Activated naive CD4-positive, alpha-beta T cell treated with anti-CD3 and anti-CD28 coated beads, Interleukin-2, amount 50 U/mL, for 24 hours (primary cell): ENCODE measurements around the gene CDC14A.
A peak's percentile ranks its signal among the peaks of the same experiment; 100 is the strongest.

Experiments
- H3K27ac Mint-ChIP-seq: one replicate; pipeline ENCODE4 v1.8.0; 2021; ENCODE audit warnings: mild to moderate bottlenecking, mixed read lengths
- H3K27me3 Mint-ChIP-seq: one replicate; pipeline ENCODE4 v1.8.0; 2021; ENCODE audit warnings: mixed read lengths
- H3K36me3 Mint-ChIP-seq: one replicate; pipeline ENCODE4 v1.8.0; 2021; ENCODE audit warnings: mixed read lengths
- H3K4me1 Mint-ChIP-seq: one replicate; pipeline ENCODE4 v1.8.0; 2021; ENCODE audit warnings: mixed read lengths
- H3K4me3 Mint-ChIP-seq: one replicate; pipeline ENCODE4 v1.8.0; 2021; ENCODE audit warnings: mild to moderate bottlenecking, mixed read lengths
- H3K9me3 Mint-ChIP-seq: one replicate; pipeline ENCODE4 v1.8.0; 2021; ENCODE audit warnings: mixed read lengths

Gene CDC14A, protein sequence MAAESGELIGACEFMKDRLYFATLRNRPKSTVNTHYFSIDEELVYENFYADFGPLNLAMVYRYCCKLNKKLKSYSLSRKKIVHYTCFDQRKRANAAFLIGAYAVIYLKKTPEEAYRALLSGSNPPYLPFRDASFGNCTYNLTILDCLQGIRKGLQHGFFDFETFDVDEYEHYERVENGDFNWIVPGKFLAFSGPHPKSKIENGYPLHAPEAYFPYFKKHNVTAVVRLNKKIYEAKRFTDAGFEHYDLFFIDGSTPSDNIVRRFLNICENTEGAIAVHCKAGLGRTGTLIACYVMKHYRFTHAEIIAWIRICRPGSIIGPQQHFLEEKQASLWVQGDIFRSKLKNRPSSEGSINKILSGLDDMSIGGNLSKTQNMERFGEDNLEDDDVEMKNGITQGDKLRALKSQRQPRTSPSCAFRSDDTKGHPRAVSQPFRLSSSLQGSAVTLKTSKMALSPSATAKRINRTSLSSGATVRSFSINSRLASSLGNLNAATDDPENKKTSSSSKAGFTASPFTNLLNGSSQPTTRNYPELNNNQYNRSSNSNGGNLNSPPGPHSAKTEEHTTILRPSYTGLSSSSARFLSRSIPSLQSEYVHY

DNA sequence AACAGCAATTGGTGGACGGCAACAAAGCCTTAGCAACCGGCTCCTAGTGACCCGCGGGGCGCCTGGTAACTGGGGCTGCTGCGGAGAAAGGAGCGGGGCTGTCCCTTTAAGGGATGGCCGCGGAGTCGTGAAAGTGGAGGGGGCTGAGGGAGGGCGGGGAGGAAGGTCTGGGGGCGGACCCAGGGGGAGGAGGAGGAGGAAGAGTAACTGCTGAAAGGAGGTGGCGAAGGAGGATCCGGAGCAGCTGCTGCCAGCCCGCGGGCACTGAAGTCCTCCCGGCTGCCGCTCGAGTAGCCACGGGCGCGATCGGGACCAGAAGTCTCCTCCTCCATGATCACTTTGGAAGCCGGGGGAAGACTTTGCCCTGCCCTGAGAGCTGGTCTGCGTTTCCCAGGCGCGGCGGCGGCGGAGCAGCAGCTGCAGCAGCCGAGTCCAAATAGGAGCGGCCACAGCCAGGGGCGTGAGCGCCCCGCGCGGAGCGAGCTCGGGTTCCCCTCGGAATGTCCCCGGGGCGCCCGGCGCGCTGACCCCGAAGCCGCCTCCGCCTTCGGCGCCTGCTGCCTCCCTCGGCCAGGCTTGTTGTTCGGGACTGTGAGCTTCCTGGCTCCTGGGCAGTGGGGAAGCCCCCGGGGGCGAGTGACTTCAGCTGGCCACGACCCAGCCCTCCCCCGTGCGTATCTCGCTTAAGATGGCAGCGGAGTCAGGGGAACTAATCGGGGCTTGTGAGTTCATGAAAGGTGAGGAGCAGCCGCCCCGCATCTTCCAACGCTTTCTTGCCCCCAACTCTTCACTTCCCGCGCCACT is at the start of gene CDC14A:
Gene CDC14A (plus strand): TSS at position 240 of the 804 bp plus-strand sequence. CDS start 449 bp downstream, at position 689.
- no peaks in the 10 kb centered on the region for H3K27me3 Mint-ChIP-seq
- H3K9me3 Mint-ChIP-seq: no peaks in the 10 kb centered on the region
- peaks cover 45% of the 10 kb centered on the region for H3K4me1 Mint-ChIP-seq
- H3K36me3 Mint-ChIP-seq: peaks cover 6% of the 10 kb centered on the region
- peak within 1 kb of the TSS; percentile 98 for H3K4me3 Mint-ChIP-seq
- H3K27ac Mint-ChIP-seq: peak within 1 kb of the TSS; percentile 96

DNA sequence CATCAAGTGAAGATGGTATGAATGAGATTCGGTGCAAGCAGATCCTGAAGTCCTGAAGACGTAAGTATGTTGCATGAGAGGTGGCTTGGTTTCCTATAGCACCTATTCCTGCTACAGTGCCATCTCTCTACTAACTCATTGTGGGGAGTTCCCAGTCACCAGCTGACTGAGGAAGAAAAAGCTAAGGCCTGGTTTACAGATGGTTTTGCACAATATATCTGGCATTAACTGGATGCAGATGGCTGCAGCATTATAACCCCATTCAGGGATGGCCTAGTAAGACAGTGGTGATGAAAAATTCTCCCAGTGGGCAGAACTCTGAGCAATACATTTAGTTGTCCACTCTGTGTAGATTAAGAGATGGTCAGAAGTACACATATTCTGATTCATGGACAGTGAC is 49.6 kb upstream of the CDC14A start:
- no peaks in the 10 kb centered on the region for H3K9me3 Mint-ChIP-seq
- no peaks in the 10 kb centered on the region for H3K27me3 Mint-ChIP-seq
- H3K4me1 Mint-ChIP-seq: peaks cover 13% of the 10 kb centered on the region
- H3K36me3 Mint-ChIP-seq: peaks cover 1% of the 10 kb centered on the region
- H3K27ac Mint-ChIP-seq: no peak overlapping the region
- no peak overlapping the region for H3K4me3 Mint-ChIP-seq

DNA sequence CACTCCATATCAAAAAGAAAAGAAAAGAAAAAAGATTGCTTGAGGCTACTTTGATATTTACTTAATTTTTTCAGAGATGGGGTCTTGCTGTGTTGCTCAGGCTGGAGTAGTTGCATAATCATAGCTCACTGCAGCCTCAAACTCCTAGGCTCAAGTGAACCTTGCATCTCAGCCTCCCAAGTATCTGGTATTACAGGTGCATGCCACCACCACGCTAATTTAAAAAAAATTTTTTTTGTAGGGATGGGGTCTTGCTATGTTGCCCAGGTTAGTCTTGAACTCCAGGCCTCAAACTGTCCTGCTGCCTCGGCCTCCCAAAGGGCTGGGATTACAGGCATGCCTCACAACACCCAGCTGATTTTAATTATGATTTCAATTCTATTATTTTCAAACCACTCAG is 48.1 kb upstream of the CDC14A start:
- Mint-ChIP-seq H3K9me3 (no peaks in the 10 kb centered on the region), H3K27ac (no peak overlapping the region), H3K4me3 (no peak overlapping the region), H3K27me3 (no peaks in the 10 kb centered on the region), H3K4me1 (peaks cover 14% of the 10 kb centered on the region), H3K36me3 (peaks cover 1% of the 10 kb centered on the region)

DNA sequence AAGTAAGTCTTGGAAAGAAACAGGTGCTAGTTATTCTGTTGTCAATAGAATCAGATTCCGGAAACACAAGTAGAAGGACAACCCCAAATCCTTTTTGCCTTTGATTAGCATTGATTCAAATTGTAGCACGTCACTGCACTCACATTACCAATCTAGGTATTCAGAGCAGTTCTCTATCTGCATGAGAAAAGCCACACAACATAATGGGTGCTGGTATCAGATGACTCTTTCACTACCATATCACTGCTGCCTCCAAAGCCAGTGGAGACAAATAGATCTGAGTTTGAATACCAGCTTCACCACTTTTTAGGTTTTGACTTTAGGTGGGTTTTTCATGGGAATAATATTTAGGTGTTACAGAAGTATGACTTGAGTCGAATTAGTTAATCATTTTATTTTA is 47.4 kb upstream of the CDC14A start:
- H3K27ac Mint-ChIP-seq: no peak overlapping the region
- no peaks in the 10 kb centered on the region for H3K27me3 Mint-ChIP-seq
- peaks cover 14% of the 10 kb centered on the region for H3K4me1 Mint-ChIP-seq
- peaks cover 2% of the 10 kb centered on the region for H3K9me3 Mint-ChIP-seq
- H3K36me3 Mint-ChIP-seq: peaks cover 4% of the 10 kb centered on the region
- H3K4me3 Mint-ChIP-seq: no peak overlapping the region

DNA sequence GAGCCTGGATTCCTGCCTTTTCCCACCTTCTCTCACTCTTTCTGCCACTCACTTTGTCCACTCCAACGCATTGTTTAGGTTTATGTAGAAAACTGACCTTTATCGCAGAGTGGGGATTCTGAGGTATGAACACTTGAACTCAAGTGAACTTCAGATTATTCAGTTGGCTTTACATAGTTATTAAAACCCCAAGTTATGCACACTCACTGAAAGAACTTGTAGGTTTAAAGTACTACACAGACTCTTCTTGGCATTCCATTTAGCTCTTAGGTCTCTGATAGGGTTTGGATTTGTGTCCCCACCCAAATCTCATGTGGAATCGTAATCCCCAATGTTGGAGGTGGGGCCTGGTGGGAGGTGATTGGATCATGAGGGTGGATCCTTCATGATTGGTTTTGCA is 46.4 kb upstream of the CDC14A start:
- H3K9me3 Mint-ChIP-seq: peaks cover 5% of the 10 kb centered on the region

DNA sequence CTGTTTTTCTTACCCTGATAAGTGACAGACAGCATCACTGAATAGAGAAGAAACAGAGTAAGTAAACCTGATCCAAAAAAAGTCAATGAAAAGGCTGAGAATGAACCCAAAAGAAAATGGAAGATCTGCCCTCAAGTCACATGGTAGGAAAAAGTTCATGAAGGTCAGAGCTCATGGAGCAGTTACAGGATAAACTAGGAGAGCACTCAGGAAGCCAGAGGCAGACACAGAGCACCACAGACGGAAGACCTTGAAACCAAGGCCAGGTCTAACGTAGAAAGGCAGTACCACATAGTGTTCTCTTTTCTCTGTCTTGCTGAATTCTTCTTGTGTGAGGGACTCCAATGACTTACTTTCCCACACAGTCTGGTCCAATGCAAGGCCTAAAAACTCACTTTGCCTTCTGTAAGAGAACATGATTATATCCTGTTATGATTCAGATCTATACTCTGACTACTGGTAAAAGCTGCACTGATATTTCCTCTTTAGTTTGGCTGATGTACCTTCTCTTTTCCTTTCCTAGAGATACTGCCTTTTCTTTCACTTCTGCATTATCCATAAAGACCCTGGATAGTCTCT is 45.5 kb upstream of the CDC14A start:
- peaks cover 14% of the 10 kb centered on the region for H3K4me1 Mint-ChIP-seq
- no peaks in the 10 kb centered on the region for H3K27me3 Mint-ChIP-seq
- H3K4me3 Mint-ChIP-seq: no peak overlapping the region
- peaks cover 5% of the 10 kb centered on the region for H3K9me3 Mint-ChIP-seq
- H3K27ac Mint-ChIP-seq: peak overlapping the region; percentile 46
- H3K36me3 Mint-ChIP-seq: peaks cover 6% of the 10 kb centered on the region

More for the DNA sequence above, 46.4 kb upstream of the CDC14A start:
- no peak overlapping the region for H3K4me3 Mint-ChIP-seq
- no peak overlapping the region for H3K27ac Mint-ChIP-seq
- peaks cover 6% of the 10 kb centered on the region for H3K36me3 Mint-ChIP-seq
- peaks cover 14% of the 10 kb centered on the region for H3K4me1 Mint-ChIP-seq
- H3K27me3 Mint-ChIP-seq: no peaks in the 10 kb centered on the region

DNA sequence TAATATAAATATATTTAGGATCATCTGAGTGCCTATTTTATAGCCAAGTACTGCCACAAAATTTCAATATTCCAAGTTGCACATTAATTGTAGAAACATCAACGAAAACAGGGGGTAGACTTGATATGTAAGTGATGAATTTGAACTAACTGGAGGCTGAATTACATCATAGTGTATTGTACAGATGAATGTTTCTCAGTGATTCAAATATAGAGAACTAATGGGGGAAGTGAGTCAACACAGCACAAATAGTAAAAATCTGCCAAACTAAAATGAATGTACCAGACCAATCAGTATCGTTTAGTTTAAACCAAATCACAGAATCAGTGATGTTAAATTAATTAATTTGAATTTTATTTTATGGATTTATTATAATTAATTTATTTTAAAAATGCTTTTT is 43.5 kb upstream of the CDC14A start:
- peaks cover 5% of the 10 kb centered on the region for H3K36me3 Mint-ChIP-seq
- no peaks in the 10 kb centered on the region for H3K27me3 Mint-ChIP-seq
- peaks cover 14% of the 10 kb centered on the region for H3K4me1 Mint-ChIP-seq
- no peak overlapping the region for H3K27ac Mint-ChIP-seq
- H3K4me3 Mint-ChIP-seq: no peak overlapping the region
- peaks cover 5% of the 10 kb centered on the region for H3K9me3 Mint-ChIP-seq

DNA sequence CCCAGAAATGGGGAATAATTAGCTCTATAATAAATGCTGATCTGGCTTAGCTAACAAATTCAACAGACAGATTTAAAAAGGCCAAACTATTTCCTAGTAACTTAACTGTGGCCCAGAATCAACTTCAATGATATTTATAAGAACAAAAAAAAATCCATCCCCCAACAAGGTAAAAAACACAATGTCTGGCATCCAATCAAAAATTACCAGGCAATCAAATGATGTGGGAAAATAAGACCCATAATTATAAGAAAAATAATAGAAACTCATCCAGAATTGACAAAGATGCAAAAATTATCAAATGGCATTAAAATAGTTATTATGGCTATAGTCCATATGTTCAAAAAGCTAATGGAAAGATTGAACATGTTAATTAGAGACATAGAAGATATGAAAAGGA is 42.4 kb upstream of the CDC14A start:
- peaks cover 5% of the 10 kb centered on the region for H3K36me3 Mint-ChIP-seq
- H3K4me1 Mint-ChIP-seq: peaks cover 14% of the 10 kb centered on the region
- H3K4me3 Mint-ChIP-seq: no peak overlapping the region
- no peaks in the 10 kb centered on the region for H3K27me3 Mint-ChIP-seq
- H3K27ac Mint-ChIP-seq: no peak overlapping the region
- peaks cover 5% of the 10 kb centered on the region for H3K9me3 Mint-ChIP-seq

DNA sequence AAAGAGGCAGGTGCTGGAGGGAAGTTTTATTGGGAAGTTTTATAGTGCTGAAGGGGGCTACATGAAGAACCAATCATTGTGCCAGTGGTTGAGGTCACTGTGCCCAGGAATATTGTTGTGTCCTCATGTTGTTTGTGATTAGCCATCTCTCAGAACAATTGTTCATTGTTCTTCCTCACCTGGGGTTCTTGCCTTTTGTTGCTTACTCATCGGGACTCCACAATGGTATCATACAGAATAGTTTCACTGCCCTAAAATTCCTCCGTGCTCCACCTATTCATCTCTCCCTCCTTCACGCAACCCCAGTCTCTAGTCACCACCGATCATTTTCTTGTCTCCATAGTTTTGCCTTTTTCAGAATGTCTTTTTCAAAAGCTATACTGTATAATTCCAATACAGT is 38.9 kb upstream of the CDC14A start:
- no peaks in the 10 kb centered on the region for H3K4me1 Mint-ChIP-seq
- no peak overlapping the region for H3K4me3 Mint-ChIP-seq
- no peaks in the 10 kb centered on the region for H3K27me3 Mint-ChIP-seq

DNA sequence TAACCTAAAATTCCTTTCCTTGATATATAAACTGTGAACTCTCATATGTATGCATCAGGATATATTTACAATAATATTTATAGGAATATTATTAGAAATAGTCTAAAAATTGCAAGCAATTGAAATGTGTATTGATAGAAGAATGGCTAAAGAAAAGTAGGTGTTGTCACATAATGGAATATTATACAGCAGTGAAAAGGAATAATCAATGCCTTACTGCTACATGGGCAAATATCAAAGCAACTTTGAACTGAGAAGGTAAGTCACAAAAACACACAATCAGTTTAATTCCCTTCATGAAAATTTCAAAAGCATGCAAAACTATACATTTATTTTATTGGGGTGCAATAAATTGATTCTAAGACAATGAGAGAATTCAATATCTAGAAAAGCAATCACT is 35.7 kb upstream of the CDC14A start:
- Mint-ChIP-seq H3K4me1 (no peaks in the 10 kb centered on the region), H3K27me3 (no peaks in the 10 kb centered on the region)

More for the DNA sequence above, 38.9 kb upstream of the CDC14A start:
- H3K36me3 Mint-ChIP-seq: peaks cover 7% of the 10 kb centered on the region
- peaks cover 5% of the 10 kb centered on the region for H3K9me3 Mint-ChIP-seq
- H3K27ac Mint-ChIP-seq: no peak overlapping the region

DNA sequence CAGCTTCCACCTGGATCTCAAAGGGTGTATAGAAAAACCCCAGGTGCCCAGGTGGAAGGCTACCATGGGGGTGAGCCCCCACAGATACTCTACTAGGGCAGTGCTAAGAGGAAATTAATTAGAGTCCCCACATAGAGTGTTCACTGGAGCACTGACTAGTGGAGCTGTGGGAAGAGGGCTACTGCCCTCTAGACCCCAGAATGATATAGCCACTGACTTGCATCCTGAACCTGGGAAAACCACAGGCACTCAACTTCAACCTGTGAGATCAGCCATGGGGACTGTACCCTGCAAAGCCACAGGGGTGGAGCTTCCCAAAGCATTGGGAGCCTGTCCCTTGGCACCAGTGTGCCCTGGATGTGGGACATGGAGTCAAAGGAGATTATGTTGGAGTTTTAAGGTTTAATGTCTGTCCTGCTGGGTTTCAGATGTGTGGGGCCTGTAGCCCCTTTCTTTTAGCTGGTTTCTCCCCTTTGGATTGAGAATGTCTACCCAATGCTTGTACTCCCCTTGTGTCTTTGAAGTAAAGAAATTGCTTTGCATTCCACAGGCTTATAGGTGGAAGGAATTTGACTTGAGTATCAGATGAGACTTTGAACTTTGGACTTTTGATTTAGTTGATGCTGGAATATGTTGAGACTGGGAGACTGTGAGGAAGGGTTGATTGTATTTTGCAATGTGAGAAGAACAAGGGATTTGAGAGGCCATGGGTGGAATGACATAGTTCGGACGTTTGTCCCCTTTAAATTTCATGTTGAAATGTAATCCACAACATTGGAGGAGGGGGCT is 31.8 kb upstream of the CDC14A start:
- Mint-ChIP-seq H3K4me1 (peaks cover 14% of the 10 kb centered on the region), H3K36me3 (peaks cover 9% of the 10 kb centered on the region), H3K27me3 (no peaks in the 10 kb centered on the region), H3K4me3 (no peak overlapping the region), H3K27ac (no peak overlapping the region), H3K9me3 (peaks cover 6% of the 10 kb centered on the region)

More for the DNA sequence above, 35.7 kb upstream of the CDC14A start:
- peaks cover 9% of the 10 kb centered on the region for H3K36me3 Mint-ChIP-seq
- peaks cover 6% of the 10 kb centered on the region for H3K9me3 Mint-ChIP-seq
- H3K27ac Mint-ChIP-seq: no peak overlapping the region
- H3K4me3 Mint-ChIP-seq: no peak overlapping the region

DNA sequence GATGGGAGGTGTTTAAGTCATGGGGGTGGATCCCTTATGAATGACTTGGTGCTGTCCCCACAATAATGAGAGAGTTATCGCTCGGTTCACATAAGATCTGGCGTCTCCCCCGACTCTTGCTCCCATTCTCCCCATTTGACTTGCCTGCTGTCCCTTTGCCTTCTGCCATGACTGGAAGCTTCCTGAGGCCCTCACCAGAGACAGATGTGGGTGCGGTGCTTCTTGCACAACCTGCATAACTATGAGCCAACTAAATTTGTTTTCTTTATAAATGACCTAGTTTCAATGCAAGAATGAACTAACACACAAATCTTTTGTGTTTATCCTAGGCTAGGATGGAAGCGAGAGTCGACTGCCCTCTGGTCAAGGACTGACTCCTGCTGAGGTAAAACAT is 31.2 kb upstream of the CDC14A start:
- Mint-ChIP-seq H3K4me1 (peaks cover 14% of the 10 kb centered on the region), H3K36me3 (peaks cover 9% of the 10 kb centered on the region), H3K27ac (no peak overlapping the region), H3K27me3 (no peaks in the 10 kb centered on the region), H3K4me3 (no peak overlapping the region), H3K9me3 (peaks cover 6% of the 10 kb centered on the region)

DNA sequence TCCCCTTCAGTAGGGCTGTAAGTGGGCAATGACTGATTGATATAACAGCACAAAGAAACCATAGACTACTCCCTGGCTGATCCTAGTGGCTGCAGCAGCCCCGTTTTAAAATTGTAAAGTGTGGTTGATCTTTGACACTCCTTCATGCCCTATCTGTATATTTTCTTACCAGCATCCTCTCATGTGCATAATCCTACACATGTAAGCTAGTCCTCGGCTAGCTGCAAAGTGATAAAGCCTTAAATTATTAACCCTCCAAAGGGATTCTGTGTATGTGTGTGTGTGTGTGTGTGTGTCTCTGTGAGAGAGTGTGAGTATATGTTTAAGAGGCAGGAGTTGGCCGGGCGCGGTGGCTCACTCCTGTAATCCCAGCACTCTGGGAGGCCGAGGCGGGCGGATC is 30.8 kb upstream of the CDC14A start:
- H3K27me3 Mint-ChIP-seq: no peaks in the 10 kb centered on the region
- peaks cover 14% of the 10 kb centered on the region for H3K4me1 Mint-ChIP-seq
- H3K27ac Mint-ChIP-seq: no peak overlapping the region
- H3K9me3 Mint-ChIP-seq: peaks cover 6% of the 10 kb centered on the region
- H3K4me3 Mint-ChIP-seq: no peak overlapping the region
- H3K36me3 Mint-ChIP-seq: peaks cover 9% of the 10 kb centered on the region

DNA sequence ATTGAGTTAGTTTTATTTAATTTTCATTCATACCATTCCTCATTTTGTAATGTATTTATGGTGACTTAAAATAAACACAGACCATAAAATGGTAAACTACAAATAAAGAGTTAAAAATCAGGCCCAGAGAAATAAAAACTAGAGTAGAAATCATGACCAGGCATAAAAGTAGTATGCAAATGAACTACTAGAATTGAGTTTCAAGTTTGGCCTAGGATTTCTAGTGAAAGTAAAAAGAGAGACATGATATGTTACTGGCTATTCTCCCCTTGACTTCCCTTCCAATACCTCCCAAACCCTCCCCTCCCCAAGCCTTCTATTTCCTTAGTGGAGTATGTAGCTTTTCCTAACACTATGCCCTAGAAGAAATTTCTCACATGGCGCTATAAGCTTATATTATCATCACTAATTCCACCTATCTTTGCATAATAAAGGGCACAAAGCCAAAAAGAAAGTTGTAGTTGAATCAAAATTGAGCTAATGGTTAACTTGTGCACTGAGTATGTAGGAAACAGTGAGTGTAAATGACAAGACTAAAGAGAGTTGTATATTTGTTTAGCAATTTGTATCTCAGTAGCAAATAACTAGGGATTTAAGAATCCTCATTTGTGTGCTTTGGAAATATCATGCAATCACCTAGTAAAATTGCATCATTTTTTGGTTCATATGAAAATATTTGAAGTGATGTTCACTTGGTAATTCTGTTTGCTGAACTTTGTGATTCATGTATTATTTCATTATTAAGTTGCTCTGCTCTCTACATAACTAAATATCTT is 29.7 kb upstream of the CDC14A start:
- H3K9me3 Mint-ChIP-seq: peaks cover 6% of the 10 kb centered on the region
- no peak overlapping the region for H3K4me3 Mint-ChIP-seq
- peaks cover 14% of the 10 kb centered on the region for H3K4me1 Mint-ChIP-seq
- H3K27me3 Mint-ChIP-seq: no peaks in the 10 kb centered on the region
- peaks cover 7% of the 10 kb centered on the region for H3K36me3 Mint-ChIP-seq
- peak overlapping the region; percentile 89 for H3K27ac Mint-ChIP-seq
